ENCODE results near the gene MIA2.

DNA sequence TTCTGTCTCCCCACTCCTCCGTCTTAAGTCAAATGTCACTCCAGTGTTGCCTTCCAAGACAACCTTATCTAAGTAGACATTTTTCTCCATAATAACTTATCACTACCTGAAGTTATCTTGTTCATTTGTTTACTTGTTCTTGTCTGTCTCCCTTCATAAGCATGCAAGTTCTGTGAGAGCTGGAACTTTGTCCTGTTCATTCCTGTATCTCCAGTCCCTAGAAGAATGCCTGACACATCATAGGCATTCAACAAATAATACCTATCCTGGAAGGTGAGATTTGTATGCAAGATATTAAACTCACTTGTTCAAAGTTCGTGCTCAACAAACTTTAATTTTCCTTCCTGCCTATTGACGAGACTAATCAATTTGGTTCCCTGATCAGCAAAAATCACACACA is 5.7 kb upstream of the MIA2 start:
- TF ChIP-seq POLR2A (conservative IDR thresholded peaks at IDR 0.05), result no peak
- no peak for TF ChIP-seq ILF3 (IDR thresholded peaks at IDR 0.05; ENCODE audit: borderline replicate concordance)
- TF ChIP-seq RCOR1 (IDR thresholded peaks at IDR 0.05; ENCODE audit: borderline replicate concordance in 1 of 2, low read depth in 2 of 2, low read length in 2 of 2), result no peak
- TF ChIP-seq IRF1 (CRISPR knock-in tag; IDR thresholded peaks at IDR 0.05; ENCODE audit: borderline replicate concordance), result no peak
- TF ChIP-seq BHLHE40 (IDR thresholded peaks at IDR 0.05; ENCODE audit: low read length), result no peak
- TF ChIP-seq ELK1 (CRISPR knock-in tag; IDR thresholded peaks at IDR 0.05), result no peak
- TF ChIP-seq, protein P1, sequence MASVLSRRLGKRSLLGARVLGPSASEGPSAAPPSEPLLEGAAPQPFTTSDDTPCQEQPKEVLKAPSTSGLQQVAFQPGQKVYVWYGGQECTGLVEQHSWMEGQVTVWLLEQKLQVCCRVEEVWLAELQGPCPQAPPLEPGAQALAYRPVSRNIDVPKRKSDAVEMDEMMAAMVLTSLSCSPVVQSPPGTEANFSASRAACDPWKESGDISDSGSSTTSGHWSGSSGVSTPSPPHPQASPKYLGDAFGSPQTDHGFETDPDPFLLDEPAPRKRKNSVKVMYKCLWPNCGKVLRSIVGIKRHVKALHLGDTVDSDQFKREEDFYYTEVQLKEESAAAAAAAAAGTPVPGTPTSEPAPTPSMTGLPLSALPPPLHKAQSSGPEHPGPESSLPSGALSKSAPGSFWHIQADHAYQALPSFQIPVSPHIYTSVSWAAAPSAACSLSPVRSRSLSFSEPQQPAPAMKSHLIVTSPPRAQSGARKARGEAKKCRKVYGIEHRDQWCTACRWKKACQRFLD (CRISPR knock-in tag; IDR thresholded peaks at IDR 0.05), result no peak
- no peak for TF ChIP-seq SOX6 (IDR thresholded peaks at IDR 0.05)
- TF ChIP-seq, protein P2, sequence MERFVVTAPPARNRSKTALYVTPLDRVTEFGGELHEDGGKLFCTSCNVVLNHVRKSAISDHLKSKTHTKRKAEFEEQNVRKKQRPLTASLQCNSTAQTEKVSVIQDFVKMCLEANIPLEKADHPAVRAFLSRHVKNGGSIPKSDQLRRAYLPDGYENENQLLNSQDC (CRISPR knock-in tag; IDR thresholded peaks at IDR 0.05), result no peak
- TF ChIP-seq ASH1L (IDR thresholded peaks at IDR 0.05; ENCODE audit: borderline replicate concordance, low read depth, partially characterized antibody), result no peak
- TF ChIP-seq ATF4 (CRISPR knock-in tag; IDR thresholded peaks at IDR 0.05), result no peak
- no peak for TF ChIP-seq TARDBP (IDR thresholded peaks at IDR 0.05)
- TF ChIP-seq, protein P3, sequence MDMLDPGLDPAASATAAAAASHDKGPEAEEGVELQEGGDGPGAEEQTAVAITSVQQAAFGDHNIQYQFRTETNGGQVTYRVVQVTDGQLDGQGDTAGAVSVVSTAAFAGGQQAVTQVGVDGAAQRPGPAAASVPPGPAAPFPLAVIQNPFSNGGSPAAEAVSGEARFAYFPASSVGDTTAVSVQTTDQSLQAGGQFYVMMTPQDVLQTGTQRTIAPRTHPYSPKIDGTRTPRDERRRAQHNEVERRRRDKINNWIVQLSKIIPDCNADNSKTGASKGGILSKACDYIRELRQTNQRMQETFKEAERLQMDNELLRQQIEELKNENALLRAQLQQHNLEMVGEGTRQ (CRISPR knock-in tag; IDR thresholded peaks at IDR 0.05), result no peak
